IPS DF 4.7 (cell line): Measurements from ENCODE around the gene TSPAN8.
"Not testable (repeated sequence)": the region's sequence is repeated elsewhere in the genome, so short reads cannot be mapped to it uniquely, and the experiment has no call there.

Source experiments
- DNase-seq: peaks from one replicate; pipeline ENCODE4 v3.0.0-alpha.2; 2013; ENCODE audit warnings: low spot score; ENCODE audit errors: extremely low read depth

The TSPAN8 gene

GRCh38 chr12:71164568-71165197, 6.9 kb upstream of the TSPAN8 start:
- no peak for DNase-seq

GRCh38 chr12:71164166-71164565, 6.4 kb upstream of the TSPAN8 start:
- DNase-seq: no peak

GRCh38 chr12:71162832-71163763, 5.3 kb upstream of the TSPAN8 start:
- DNase-seq: no peak

- DNase-seq: no peak
These were observed 3.8 kb upstream of the TSPAN8 start for GRCh38 chr12:71161591-71161990.

- no peak for DNase-seq
These were observed 2.8 kb upstream of the TSPAN8 start for GRCh38 chr12:71160585-71160984.

- no peak for DNase-seq
These were observed 2.1 kb upstream of the TSPAN8 start for GRCh38 chr12:71159878-71160277.

- DNase-seq: no peak
These were observed 1.5 kb upstream of the TSPAN8 start for GRCh38 chr12:71159264-71159663.

GRCh38 chr12:71158361-71158882, 623 bp upstream of the TSPAN8 start:
- no peak for DNase-seq

- DNase-seq: no peak
These were observed 2.6 kb downstream of the TSPAN8 start for GRCh38 chr12:71155225-71155624.

- no peak for DNase-seq
These were observed 4.9 kb downstream of the TSPAN8 start for GRCh38 chr12:71152851-71153250.

GRCh38 chr12:71150041-71150440, 7.8 kb downstream of the TSPAN8 start:
- not testable (repeated sequence) for DNase-seq

- DNase-seq: no peak
These were observed 13.1 kb downstream of the TSPAN8 start for GRCh38 chr12:71144682-71145081.

GRCh38 chr12:71142956-71143355, 14.8 kb downstream of the TSPAN8 start:
- DNase-seq: no peak

- no peak for DNase-seq
These were observed 15.8 kb downstream of the TSPAN8 start for GRCh38 chr12:71142016-71142415.

GRCh38 chr12:71141378-71141926, 16.3 kb downstream of the TSPAN8 start:
- no peak for DNase-seq

- DNase-seq: no peak
These were observed 18.6 kb downstream of the TSPAN8 start for GRCh38 chr12:71139153-71139735.

- DNase-seq: no peak
These were observed 19.8 kb downstream of the TSPAN8 start for GRCh38 chr12:71138011-71138410.

- DNase-seq: no peak
These were observed 22.0 kb downstream of the TSPAN8 start for GRCh38 chr12:71135812-71136176.

GRCh38 chr12:71135077-71135811, 22.6 kb downstream of the TSPAN8 start:
- no peak for DNase-seq

GRCh38 chr12:71134405-71134804, 23.4 kb downstream of the TSPAN8 start:
- no peak for DNase-seq

- DNase-seq: no peak
These were observed 27.2 kb downstream of the TSPAN8 start for GRCh38 chr12:71130521-71131069.
